ENCODE results near the gene SPATA3.
"Not testable (repeated sequence)": the region's sequence is repeated elsewhere in the genome, so short reads cannot be mapped to it uniquely, and the experiment has no call there.

Gene SPATA3

DNA sequence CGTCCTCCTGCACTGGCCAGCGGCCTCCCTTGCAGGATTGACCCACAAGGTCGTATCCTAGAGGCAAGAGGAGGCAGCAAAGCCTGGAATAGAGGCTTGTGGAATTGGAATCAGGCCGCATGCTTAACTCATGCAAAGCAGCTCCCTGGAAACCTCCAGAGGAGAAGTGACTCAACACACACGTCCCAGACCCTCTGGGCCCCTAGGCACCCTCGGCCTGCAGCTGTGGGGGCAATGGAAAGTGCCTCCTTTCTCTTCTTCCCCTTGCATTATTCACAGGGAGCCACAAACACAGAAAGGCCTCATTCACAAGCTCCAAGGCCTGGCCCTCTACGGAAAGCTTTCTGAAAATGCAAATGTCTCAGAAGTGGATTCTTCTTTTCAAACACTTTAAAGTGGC is 19.6 kb downstream of the SPATA3 start:
- Mint-ChIP-seq H3K36me3 (ENCODE audit: low read depth) (no peaks in the 10 kb centered on the region), H3K4me1 (ENCODE audit: low read depth) (no peaks in the 10 kb centered on the region), H3K4me3 (no peak overlapping the region), H3K27me3 (peaks cover 23% of the 10 kb centered on the region), H3K27ac (no peak overlapping the region), H3K9me3 (no peaks in the 10 kb centered on the region)
- no peak for DNase-seq

DNA sequence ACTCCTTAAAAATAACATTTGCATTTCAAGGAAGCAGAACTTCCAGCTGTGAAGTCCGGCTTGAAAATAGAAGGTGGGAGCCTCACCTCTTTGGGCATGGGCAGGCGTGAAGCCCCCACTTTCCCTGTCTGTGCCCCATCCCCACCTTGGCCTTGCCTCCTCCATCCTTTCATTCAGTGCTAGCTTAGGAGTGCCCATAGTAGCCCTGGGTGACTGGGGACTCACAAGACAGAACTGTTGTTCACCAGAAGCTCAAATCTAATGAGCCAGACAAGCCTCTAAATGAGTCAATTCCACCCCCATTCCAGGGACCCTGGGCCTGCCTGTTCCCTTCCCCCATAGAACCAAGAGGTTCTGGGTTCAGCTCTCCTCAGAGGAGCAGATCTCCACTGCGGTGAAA is 20.0 kb downstream of the SPATA3 start:
- no peaks in the 10 kb centered on the region for H3K36me3 Mint-ChIP-seq (ENCODE audit: low read depth)
- peaks cover 23% of the 10 kb centered on the region for H3K27me3 Mint-ChIP-seq
- DNase-seq, result no peak
- H3K27ac Mint-ChIP-seq, result no peak overlapping the region
- no peaks in the 10 kb centered on the region for H3K9me3 Mint-ChIP-seq
- H3K4me1 Mint-ChIP-seq (ENCODE audit: low read depth), result no peaks in the 10 kb centered on the region
- H3K4me3 Mint-ChIP-seq, result no peak overlapping the region

DNA sequence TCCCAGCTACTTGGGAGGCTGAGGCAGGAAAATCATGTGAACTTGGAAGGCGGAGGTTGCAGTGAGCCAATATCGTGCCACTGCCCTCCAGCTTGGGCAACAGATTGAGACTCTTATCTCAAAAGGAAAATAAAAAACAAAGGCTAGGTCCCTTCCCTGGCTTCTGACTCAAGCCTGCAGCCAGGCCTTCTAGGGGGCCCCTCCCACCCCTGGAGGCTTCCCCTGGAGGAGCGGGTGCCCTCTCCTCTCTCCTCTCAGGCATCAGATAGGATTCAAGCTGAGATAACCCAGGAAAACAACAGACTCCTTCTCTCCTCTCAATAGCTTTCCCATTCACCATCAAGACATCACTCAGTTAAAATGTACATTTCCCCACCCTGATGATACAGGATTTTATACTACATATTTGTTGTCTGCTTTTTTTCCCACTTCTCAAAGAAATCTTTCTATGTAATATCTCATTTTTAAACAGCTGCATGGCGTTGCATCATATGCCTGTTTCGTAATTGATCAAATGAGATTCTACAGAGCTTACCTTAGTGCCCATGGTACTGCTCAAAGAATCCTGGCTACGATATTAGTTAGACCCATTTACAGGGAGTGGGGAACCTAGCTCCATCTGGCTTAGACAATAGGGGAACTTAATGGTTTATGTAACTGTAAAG is 20.8 kb downstream of the SPATA3 start:
- H3K9me3 Mint-ChIP-seq, result no peaks in the 10 kb centered on the region
- no peak for DNase-seq
- H3K27me3 Mint-ChIP-seq, result peaks cover 22% of the 10 kb centered on the region
- no peak overlapping the region for H3K4me3 Mint-ChIP-seq
- H3K36me3 Mint-ChIP-seq (ENCODE audit: low read depth), result no peaks in the 10 kb centered on the region
- H3K27ac Mint-ChIP-seq, result no peak overlapping the region
- H3K4me1 Mint-ChIP-seq (ENCODE audit: low read depth), result no peaks in the 10 kb centered on the region

DNA sequence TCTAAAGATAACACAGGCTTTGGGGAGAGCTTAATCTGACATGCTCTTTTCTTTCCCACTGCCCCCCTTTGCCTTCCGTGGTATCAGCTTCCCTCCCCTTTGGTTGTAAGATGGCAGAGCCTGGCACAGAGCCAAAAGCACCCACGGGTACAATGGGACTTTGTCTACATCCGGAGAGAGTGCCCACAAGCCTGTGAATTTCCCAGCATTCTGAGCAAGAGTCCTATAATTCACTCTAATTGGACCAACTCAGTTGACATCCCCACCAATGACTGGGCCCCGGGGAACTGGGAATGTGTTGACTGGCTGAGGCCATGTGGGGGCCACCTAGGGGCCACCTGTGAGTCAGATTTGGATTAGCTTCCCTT is 21.3 kb downstream of the SPATA3 start:
- H3K9me3 Mint-ChIP-seq, result no peaks in the 10 kb centered on the region
- DNase-seq, result no peak
- H3K36me3 Mint-ChIP-seq (ENCODE audit: low read depth), result no peaks in the 10 kb centered on the region
- no peak overlapping the region for H3K4me3 Mint-ChIP-seq
- H3K27ac Mint-ChIP-seq, result no peak overlapping the region
- H3K4me1 Mint-ChIP-seq (ENCODE audit: low read depth), result no peaks in the 10 kb centered on the region
- peaks cover 20% of the 10 kb centered on the region for H3K27me3 Mint-ChIP-seq

DNA sequence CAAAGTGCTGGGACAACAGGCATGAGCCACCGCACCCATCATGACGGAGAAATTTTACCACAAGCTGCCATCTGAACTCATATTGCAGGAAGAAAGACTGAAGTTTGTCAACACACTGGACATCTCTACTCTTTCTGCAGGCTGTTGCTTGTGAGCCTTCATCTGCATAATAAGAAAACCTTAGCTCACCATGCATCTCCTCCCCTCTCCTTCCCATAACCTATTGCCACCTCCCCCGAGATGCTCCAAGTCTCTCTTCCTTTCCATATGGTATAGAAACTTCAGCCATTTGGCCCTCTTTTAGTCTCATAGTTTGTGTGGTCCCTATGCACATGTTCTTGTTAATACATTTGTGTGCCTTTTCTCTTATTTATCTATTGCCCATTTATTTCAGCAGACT is 22.3 kb downstream of the SPATA3 start:
- Mint-ChIP-seq H3K9me3 (no peaks in the 10 kb centered on the region), H3K36me3 (ENCODE audit: low read depth) (no peaks in the 10 kb centered on the region), H3K4me1 (ENCODE audit: low read depth) (no peaks in the 10 kb centered on the region), H3K4me3 (no peak overlapping the region), H3K27me3 (peaks cover 16% of the 10 kb centered on the region), H3K27ac (no peak overlapping the region)
- DNase-seq, result no peak

DNA sequence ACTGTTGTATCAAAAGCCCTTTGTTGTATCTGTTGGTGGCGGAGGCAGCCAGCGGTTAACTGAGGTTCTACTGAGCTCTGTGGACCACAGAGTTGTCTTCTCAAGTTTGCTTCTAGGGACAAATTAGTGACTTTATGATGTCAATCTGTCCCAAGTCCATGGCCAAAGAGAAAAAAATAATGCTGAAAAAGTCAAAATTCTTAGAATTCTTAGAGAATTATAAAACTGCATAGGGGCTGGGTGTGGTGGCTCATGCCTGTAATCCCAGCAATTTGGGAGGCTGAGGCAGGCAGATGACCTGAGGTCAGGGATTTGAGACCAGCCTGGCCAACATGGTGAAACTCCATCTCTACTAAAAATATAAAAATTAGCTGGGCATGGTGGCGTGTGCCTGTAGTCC is 29.1 kb downstream of the SPATA3 start:
- H3K27ac Mint-ChIP-seq; H3K4me3 Mint-ChIP-seq; H3K9me3 Mint-ChIP-seq; DNase-seq; H3K4me1 Mint-ChIP-seq (ENCODE audit: low read depth); H3K36me3 Mint-ChIP-seq (ENCODE audit: low read depth): not testable (repeated sequence)
- peaks cover 12% of the 10 kb centered on the region for H3K27me3 Mint-ChIP-seq

DNA sequence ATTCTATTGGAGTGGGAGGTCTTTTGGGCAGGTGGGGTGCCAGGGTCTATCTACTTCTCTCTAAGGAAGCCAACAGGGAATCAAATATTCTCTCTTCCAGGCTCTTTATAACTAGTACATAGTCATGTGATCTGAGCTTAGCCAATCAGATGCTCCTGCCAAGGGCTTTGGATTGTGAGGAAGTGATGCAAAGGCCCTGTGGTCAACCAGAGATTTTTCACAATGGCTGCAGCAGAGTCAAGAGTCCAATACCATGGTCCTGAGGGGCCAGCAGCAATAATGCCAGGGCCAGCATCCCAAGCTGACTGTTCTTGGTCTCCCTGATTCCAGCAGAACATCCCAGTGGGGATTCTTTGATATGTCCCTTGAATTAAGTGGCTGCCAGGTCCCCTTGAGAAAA is 33.0 kb downstream of the SPATA3 start:
- Mint-ChIP-seq H3K36me3 (ENCODE audit: low read depth) (no peaks in the 10 kb centered on the region), H3K9me3 (no peaks in the 10 kb centered on the region), H3K27me3 (peaks cover 21% of the 10 kb centered on the region), H3K27ac (no peak overlapping the region), H3K4me1 (ENCODE audit: low read depth) (no peaks in the 10 kb centered on the region), H3K4me3 (no peak overlapping the region)
- no peak for DNase-seq

DNA sequence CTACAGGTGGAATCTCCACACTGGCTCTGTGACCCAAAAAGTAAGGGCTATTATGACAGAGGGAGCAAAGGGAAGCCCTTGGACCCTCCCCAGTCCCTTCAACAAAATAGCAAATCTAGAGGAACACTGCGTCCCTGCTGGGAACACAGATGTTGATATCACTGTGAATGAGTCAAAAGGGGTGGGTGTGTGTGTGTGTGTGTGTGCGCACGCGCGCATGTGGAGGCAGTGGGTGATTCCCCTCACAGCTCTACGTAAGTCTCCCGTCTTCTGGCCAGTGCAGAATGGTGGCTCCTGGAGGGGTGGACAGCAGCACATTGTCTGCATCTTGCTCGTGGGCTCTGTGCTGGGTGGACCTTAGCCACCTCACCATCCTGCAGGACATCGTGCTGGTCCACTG is 33.6 kb downstream of the SPATA3 start:
- Mint-ChIP-seq H3K27ac (no peak overlapping the region), H3K9me3 (no peaks in the 10 kb centered on the region), H3K4me3 (no peak overlapping the region), H3K36me3 (ENCODE audit: low read depth) (no peaks in the 10 kb centered on the region), H3K27me3 (peaks cover 18% of the 10 kb centered on the region), H3K4me1 (ENCODE audit: low read depth) (no peaks in the 10 kb centered on the region)
- no peak for DNase-seq

DNA sequence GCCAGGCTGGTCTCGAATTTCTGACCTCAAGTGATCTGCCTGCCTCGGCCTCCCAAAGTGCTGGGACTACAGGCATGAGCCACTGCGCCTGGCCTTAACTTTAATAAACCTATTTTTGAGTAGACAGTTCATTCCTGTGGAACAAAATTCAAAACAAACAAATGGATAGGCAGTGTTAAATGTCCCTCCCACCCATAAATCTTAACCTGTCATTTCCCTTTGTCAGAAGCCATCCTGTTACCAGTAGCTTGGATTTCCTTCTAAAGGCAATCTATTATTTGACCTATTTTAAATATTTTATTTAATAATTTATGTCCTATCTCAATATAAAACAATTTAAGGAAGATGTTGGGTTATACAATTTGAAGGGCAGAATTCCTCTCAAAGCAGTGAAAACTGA is 34.8 kb downstream of the SPATA3 start:
- Mint-ChIP-seq H3K36me3 (ENCODE audit: low read depth) (no peaks in the 10 kb centered on the region), H3K27me3 (peaks cover 23% of the 10 kb centered on the region), H3K27ac (no peak overlapping the region), H3K4me1 (ENCODE audit: low read depth) (no peaks in the 10 kb centered on the region), H3K9me3 (no peaks in the 10 kb centered on the region), H3K4me3 (no peak overlapping the region)
- no peak for DNase-seq

DNA sequence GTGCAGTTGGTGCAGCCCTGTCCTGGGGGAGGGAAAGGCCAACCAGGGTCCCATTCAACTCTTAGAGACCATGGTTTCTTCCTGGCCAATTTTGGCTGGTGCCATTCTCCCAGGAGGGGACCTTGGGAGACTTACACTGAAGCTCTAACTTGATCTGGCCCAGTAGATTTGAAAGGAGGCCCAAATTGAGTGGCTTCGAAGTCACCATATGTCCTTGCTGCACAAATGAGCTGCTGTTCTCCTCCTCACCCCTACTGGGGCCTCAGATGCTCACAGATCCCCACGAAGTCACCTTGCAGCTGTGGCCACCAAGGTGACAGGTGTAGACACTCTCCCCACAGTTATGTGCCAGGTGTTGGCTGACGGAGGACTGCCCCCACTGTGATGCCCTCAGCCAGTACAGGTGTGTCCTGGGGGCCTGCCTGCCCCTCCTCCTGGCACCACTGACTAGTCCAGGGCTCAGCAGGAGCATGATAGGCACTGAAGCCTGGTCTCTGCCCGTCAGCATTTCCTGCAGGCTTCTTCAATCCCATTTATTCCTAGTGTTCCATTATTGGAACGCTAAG is 36.7 kb downstream of the SPATA3 start:
- peaks cover 2% of the 10 kb centered on the region for H3K4me1 Mint-ChIP-seq (ENCODE audit: low read depth)
- no peak overlapping the region for H3K4me3 Mint-ChIP-seq
- no peak for DNase-seq
- H3K9me3 Mint-ChIP-seq, result no peaks in the 10 kb centered on the region
- no peaks in the 10 kb centered on the region for H3K36me3 Mint-ChIP-seq (ENCODE audit: low read depth)
- H3K27ac Mint-ChIP-seq, result no peak overlapping the region
- peaks cover 38% of the 10 kb centered on the region for H3K27me3 Mint-ChIP-seq

DNA sequence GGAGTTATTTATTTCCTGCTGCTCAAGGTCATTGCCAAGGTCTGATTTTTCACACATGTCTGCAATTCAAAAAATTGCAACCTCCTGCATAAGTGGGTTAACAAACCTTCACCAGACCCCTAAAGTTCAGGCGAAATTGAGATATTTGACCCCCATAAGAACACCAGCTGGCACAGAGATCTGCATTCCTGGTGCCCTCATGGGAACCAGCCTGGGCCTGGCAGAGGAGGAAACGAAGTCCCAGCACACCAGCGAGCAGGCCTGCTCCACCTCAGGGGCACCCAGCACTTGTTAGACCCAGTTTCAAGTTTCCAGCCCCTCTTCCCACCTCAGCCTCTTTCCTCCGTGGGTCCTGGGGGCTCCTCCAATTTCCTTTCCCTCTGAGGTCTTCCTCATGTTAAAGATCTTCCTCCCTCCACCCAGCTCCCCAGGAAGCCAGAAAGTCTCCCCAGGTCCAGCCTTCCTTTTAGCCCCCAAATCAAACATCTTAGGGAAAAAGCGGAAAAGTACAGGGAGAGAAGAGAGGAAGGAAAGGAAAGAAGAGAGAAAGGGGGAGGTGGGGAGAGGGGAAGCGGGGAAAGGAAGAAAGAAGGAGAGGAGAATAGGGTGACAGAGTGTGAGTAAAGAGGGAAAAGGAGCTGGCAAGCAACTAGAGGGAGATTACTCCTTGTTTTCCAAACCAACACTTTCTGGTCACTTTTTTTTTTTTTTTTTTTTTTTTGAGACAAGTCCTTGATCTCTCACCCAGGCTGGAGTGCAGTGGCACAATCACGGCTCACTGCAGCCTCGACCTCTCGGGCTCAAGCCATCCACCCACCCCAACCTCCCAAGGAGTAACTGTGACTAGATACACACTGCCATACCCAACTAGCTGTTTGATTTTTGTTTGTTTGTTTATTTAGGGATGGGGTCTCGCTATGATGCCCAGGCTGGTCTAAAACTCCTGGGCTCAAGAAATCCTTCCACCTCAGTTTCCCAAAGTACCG is 37.5 kb downstream of the SPATA3 start:
- no peaks in the 10 kb centered on the region for H3K9me3 Mint-ChIP-seq
- no peak overlapping the region for H3K27ac Mint-ChIP-seq
- H3K27me3 Mint-ChIP-seq, result peaks cover 42% of the 10 kb centered on the region
- no peak for DNase-seq
- no peak overlapping the region for H3K4me3 Mint-ChIP-seq
- no peaks in the 10 kb centered on the region for H3K36me3 Mint-ChIP-seq (ENCODE audit: low read depth)
- peaks cover 2% of the 10 kb centered on the region for H3K4me1 Mint-ChIP-seq (ENCODE audit: low read depth)

DNA sequence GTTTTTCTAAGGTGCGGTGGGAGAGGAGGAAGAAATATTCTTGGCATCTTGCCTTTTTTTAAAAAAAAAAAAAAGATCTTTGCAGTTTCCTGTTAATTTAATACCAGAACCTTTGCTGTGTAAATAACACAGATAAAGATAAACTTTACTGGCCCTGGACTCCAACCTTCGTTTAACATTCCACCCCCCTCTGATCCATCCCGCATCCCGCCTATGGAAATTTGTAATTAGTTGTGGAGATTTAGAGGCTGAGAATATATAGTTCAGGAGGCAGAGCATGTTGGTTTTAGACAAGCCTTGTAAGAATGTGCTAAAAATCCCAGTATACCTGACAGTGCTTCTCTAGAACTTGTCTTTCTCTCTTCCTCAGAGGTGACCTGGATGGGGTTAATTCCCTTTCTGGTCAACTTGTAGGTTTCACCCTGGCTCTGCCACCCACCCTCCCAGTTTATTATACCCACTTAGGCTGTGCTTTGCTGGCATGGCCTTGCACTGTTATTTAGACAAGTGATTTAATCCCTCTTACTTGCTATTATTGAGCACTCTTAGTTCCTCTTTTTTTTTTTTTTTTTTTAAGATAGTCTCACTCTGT is 38.5 kb downstream of the SPATA3 start:
- Mint-ChIP-seq H3K36me3 (ENCODE audit: low read depth) (no peaks in the 10 kb centered on the region), H3K4me1 (ENCODE audit: low read depth) (peaks cover 2% of the 10 kb centered on the region), H3K27ac (no peak overlapping the region), H3K4me3 (no peak overlapping the region), H3K27me3 (peaks cover 51% of the 10 kb centered on the region), H3K9me3 (no peaks in the 10 kb centered on the region)
- no peak for DNase-seq

DNA sequence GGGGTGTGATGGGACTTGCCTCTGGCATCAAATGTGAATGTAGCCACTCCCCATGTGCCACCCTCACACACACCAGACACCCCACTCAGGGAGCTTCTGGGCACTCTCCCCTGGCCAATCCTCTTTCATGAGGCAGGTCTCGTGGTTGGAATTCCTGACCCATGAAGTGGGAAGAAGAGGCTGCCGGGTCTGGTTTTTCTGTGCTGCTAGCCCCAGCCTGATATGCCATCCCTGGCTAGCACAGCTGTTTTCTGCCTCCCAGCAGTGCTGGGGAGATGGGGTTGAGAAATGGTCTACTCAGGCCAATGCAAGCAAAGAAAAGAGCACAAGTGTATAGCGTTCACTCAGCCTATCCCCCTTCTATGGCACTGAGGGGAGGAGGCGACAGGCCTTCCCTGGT is 40.2 kb downstream of the SPATA3 start:
- Mint-ChIP-seq H3K4me3 (no peak overlapping the region), H3K36me3 (ENCODE audit: low read depth) (no peaks in the 10 kb centered on the region), H3K27ac (no peak overlapping the region), H3K4me1 (ENCODE audit: low read depth) (peaks cover 2% of the 10 kb centered on the region), H3K9me3 (no peaks in the 10 kb centered on the region), H3K27me3 (peaks cover 67% of the 10 kb centered on the region)
- DNase-seq, result no peak

DNA sequence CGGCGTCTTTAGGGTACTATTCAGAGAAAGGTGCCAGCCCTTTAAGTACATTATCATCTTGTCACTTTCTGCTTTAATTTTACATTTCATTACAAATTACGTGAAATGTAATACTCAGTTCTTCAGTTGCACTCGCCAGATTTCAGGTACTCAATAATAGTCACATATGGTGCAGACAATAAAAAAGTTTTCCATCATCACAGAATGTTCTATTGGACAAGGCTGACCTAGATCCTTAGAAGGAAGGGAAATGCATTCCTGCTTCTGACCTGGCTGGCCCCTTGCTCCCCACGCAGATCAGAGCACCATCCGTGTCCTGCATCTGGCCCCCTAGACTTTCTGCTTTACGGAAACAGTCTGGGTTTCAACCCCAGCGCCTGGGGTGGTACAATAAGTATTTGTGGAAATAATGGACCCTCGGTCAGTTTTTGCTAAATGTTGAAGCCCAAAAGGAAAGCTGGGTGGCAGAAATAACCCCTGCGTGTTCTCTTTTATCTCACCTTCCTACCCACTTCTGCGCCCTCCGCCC is 40.7 kb downstream of the SPATA3 start:
- Mint-ChIP-seq H3K27me3 (peaks cover 70% of the 10 kb centered on the region), H3K4me1 (ENCODE audit: low read depth) (peaks cover 2% of the 10 kb centered on the region), H3K36me3 (ENCODE audit: low read depth) (no peaks in the 10 kb centered on the region), H3K27ac (no peak overlapping the region), H3K9me3 (no peaks in the 10 kb centered on the region), H3K4me3 (peak overlapping the region; percentile 15)
- DNase-seq, result no peak

All from activated T-cell treated with anti-CD3 and anti-CD28 coated beads, Interleukin-2, amount 50 U/mL, for 24 hours (primary cell).